ENCODE measurements around the gene FLT4.

FLT4 gene

DNA sequence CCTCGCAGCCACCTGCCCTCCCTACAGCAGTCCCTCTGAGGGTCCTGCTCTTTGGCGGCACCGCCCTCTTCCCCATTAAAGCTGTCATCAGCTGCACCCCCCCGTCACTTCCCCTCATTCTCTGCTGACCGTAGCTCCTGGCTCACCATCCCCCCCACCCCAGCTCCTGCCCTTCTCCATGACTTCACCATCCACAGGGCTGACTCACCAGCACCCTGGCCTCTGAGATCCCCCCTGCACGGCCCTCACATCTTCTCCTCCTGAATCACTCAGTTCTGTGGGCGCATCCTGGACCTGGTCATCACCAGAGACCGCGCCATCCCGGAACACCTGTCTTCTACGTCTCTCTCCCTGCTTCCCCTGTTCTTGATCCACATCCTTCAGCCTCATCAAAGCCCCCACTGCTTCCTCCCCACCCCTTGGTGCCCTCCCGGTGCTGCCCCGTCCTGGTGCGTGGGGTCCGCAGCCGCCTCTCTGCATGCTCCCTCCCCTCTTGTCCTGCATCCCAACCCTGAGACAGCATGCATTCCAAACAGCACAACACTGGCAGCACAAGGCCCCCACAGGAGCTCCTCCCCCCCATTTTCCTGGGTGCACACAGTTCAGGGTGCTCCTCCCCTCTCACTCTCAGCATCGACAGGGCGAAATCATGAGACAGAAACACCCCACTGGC, 12.9 kb downstream of the FLT4 start:
- Histone ChIP-seq H3K4me3 (ENCODE audit: insufficient read depth, low read depth, low read length) (no peak overlapping the region), H3K4me1 (ENCODE audit: control insufficient read depth, insufficient read depth, low read length) (peaks cover 9% of the 10 kb centered on the region), H3K27ac (ENCODE audit: insufficient read depth, low read depth, low read length, poor library complexity, severe bottlenecking) (no peak overlapping the region), H3K36me3 (ENCODE audit: control insufficient read depth, insufficient read depth, low read length) (no peaks in the 10 kb centered on the region), H3K27me3 (ENCODE audit: control insufficient read depth, insufficient read depth, low read length, poor library complexity, severe bottlenecking) (no peaks in the 10 kb centered on the region), H3K9me3 (ENCODE audit: control insufficient read depth, low read length) (no peaks in the 10 kb centered on the region)
- 80 to 82% methylated on average over 18 of the region's 18 CpGs for WGBS, 2 experiments

DNA sequence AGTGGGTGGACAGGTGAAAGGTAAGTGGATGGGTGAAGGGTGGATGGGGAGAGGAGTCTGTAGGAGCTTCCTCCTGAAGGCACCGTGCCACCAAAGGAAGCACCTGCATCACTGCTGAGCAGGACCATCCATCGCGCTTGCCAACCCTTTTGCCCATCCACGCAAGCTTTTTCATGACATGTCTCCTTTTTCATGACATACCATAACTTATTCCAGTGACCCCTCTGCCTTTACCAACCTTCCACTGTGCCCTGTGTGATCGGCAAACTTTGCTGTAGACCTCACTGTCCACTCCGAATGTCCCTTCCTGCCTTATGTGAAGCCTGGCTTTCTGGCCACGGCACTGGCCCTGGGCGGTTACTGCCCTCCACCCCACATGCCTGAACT, 13.4 kb downstream of the FLT4 start:
- H3K4me1 ChIP-seq (ENCODE audit: control insufficient read depth, insufficient read depth, low read length): peaks cover 9% of the 10 kb centered on the region
- H3K27me3 ChIP-seq (ENCODE audit: control insufficient read depth, insufficient read depth, low read length, poor library complexity, severe bottlenecking): no peaks in the 10 kb centered on the region
- H3K36me3 ChIP-seq (ENCODE audit: control insufficient read depth, insufficient read depth, low read length): no peaks in the 10 kb centered on the region
- H3K27ac ChIP-seq (ENCODE audit: insufficient read depth, low read depth, low read length, poor library complexity, severe bottlenecking): no peak overlapping the region
- 91 to 94% methylated on average over 8 of the region's 8 CpGs for WGBS, 2 experiments
- H3K9me3 ChIP-seq (ENCODE audit: control insufficient read depth, low read length): no peaks in the 10 kb centered on the region
- no peak overlapping the region for H3K4me3 ChIP-seq (ENCODE audit: insufficient read depth, low read depth, low read length)

DNA sequence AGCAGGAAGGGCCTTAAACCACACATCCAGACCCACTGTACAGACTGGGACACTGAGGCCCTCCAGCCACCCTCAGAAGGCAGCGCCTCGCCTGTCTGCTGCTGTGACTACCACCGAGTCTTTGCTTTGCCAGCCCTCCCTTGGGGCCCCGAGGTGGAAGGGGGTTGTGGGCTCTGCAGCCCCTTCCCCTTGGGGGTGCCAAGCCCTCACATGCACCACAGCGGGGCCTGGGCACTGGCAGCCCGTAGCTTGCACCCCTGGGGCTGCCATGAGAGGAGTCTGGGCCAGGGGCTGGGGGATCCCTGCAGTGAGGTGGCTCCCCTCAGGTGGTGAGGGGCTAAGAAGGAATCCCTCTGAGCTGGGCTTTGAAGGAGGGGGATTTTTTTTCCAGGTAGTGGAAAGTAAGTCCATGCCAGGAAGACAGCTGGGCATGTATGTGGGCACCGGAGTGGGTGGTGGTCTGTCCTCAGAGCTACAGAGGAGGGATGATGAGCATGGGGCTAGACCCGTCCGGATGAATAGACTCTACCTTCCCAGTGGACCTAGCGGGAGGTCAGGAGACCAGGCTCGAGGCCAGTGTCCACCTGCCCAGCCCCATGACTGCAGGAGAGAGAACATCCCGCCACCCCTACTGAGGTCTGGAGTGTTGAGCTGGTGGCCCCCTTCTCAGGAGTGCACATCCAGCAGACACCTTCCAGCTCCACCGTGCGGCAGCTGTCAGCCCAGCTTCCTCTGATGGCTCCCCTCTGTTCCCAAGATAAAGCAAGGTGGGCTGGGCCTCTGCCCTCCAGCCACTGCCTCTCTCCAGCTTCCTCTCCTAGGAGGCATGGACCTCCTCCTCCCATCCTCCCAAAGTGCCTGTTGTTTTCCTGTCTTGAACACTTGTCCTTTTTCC, 15.9 kb downstream of the FLT4 start:
- H3K36me3 ChIP-seq (ENCODE audit: control insufficient read depth, insufficient read depth, low read length): no peaks in the 10 kb centered on the region
- H3K27ac ChIP-seq (ENCODE audit: insufficient read depth, low read depth, low read length, poor library complexity, severe bottlenecking): no peak overlapping the region
- 82 to 86% methylated on average over 14 of the region's 14 CpGs for WGBS, 2 experiments
- peaks cover 9% of the 10 kb centered on the region for H3K4me1 ChIP-seq (ENCODE audit: control insufficient read depth, insufficient read depth, low read length)
- H3K4me3 ChIP-seq (ENCODE audit: insufficient read depth, low read depth, low read length): no peak overlapping the region
- H3K27me3 ChIP-seq (ENCODE audit: control insufficient read depth, insufficient read depth, low read length, poor library complexity, severe bottlenecking): no peaks in the 10 kb centered on the region
- H3K9me3 ChIP-seq (ENCODE audit: control insufficient read depth, low read length): no peaks in the 10 kb centered on the region

DNA sequence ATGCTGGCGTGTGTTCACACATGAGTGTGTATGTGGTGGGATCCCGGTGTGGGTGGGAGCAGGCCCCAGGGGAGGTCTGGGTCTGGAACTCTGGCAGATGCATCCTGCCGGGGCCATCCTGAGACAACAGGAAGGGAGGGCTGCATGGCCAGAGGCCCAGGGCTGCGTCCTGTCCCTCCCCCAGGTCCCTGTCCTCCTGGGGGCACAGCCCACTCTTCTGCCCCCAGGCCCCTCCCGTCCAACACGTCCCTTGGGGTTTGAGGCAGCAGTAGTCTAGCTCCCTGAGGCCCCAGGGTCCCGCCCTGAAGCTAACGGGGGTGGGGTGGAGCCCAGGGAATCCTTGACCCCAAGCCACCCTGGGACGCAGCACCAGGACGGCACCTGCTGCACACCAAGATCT, 16.6 kb downstream of the FLT4 start:
- no peaks in the 10 kb centered on the region for H3K36me3 ChIP-seq (ENCODE audit: control insufficient read depth, insufficient read depth, low read length)
- H3K27me3 ChIP-seq (ENCODE audit: control insufficient read depth, insufficient read depth, low read length, poor library complexity, severe bottlenecking): no peaks in the 10 kb centered on the region

DNA sequence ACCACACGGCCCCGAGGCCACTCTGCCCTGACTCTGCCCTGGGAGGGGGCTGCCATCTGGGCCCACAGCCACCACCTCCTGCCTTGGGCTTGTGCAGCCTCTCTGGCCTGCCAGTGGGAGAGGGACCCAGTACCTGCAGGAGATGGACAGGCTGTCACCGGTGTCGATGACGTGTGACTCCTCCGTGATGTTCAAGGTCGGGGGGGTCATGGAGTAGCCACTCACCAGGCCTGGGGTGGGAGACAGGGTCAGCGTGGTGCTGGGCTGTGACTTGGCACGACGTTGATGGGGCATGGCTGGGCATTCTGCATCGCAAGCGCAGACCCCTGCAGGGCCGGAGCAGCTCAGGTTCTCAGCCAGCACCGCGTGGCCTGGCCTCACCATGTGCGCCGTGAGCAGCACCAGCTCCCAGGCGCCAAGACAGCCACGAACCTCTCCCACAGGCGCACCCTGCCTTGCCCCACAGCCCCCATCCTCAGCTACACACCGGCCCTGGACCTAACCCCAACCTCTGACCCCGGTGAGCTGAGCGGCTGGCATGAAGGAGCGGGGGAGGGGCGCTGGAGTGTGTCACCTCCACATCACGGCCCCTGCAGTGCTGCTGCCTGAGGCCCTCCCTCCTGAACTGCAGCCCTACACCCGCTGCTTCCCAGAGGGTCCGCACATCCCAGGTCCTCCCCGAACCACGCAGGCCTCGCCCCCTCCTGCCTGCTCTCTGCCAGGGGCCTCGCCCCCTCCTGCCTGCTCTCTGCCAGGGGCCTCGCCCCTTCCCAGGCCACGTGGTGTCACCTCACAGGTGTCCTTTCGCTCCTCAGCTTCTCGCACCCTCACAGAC, 17.6 kb downstream of the FLT4 start:
- Histone ChIP-seq H3K27me3 (ENCODE audit: control insufficient read depth, insufficient read depth, low read length, poor library complexity, severe bottlenecking) (no peaks in the 10 kb centered on the region), H3K4me3 (ENCODE audit: insufficient read depth, low read depth, low read length) (no peak overlapping the region), H3K4me1 (ENCODE audit: control insufficient read depth, insufficient read depth, low read length) (peaks cover 9% of the 10 kb centered on the region), H3K36me3 (ENCODE audit: control insufficient read depth, insufficient read depth, low read length) (no peaks in the 10 kb centered on the region), H3K27ac (ENCODE audit: insufficient read depth, low read depth, low read length, poor library complexity, severe bottlenecking) (no peak overlapping the region), H3K9me3 (ENCODE audit: control insufficient read depth, low read length) (no peaks in the 10 kb centered on the region)
- WGBS, 2 experiments: 80 to 82% methylated on average over 35 to 36 of the region's 36 CpGs

More for the DNA sequence above, 16.6 kb downstream of the FLT4 start:
- Histone ChIP-seq H3K9me3 (ENCODE audit: control insufficient read depth, low read length) (no peaks in the 10 kb centered on the region), H3K4me1 (ENCODE audit: control insufficient read depth, insufficient read depth, low read length) (peaks cover 9% of the 10 kb centered on the region), H3K27ac (ENCODE audit: insufficient read depth, low read depth, low read length, poor library complexity, severe bottlenecking) (no peak overlapping the region), H3K4me3 (ENCODE audit: insufficient read depth, low read depth, low read length) (no peak overlapping the region)
- WGBS, 2 experiments: 92% methylated on average over 10 of the region's 10 CpGs

DNA sequence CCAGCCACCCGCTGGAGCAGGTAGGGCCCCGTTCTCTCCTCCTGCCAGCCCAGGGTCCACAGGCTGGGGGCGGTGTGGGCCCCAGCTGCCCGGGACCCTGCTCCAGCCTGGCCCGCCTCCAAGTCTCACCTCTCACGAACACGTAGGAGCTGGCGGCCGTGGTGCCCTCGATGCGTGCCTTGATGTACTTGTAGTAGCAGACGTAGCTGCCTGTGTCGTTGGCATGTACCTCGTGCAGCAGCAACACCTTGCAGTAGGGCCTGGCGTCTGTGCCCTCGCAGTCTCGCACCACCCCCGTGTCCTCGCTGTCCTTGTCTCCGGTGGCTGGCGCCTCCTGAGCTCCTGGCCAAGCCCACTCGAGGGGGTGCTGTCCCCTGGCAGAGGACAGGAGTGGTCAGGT, 19.0 kb downstream of the FLT4 start:
- H3K36me3 ChIP-seq (ENCODE audit: control insufficient read depth, insufficient read depth, low read length): no peaks in the 10 kb centered on the region
- H3K9me3 ChIP-seq (ENCODE audit: control insufficient read depth, low read length): no peaks in the 10 kb centered on the region
- WGBS, 2 experiments: 92 to 93% methylated on average over 22 of the region's 22 CpGs
- no peak overlapping the region for H3K27ac ChIP-seq (ENCODE audit: insufficient read depth, low read depth, low read length, poor library complexity, severe bottlenecking)
- H3K4me1 ChIP-seq (ENCODE audit: control insufficient read depth, insufficient read depth, low read length): peaks cover 9% of the 10 kb centered on the region
- H3K4me3 ChIP-seq (ENCODE audit: insufficient read depth, low read depth, low read length): no peak overlapping the region
- no peaks in the 10 kb centered on the region for H3K27me3 ChIP-seq (ENCODE audit: control insufficient read depth, insufficient read depth, low read length, poor library complexity, severe bottlenecking)

- Histone ChIP-seq H3K4me1 (ENCODE audit: control insufficient read depth, insufficient read depth, low read length) (peaks cover 9% of the 10 kb centered on the region), H3K4me3 (ENCODE audit: insufficient read depth, low read depth, low read length) (no peak overlapping the region), H3K27ac (ENCODE audit: insufficient read depth, low read depth, low read length, poor library complexity, severe bottlenecking) (no peak overlapping the region), H3K36me3 (ENCODE audit: control insufficient read depth, insufficient read depth, low read length) (no peaks in the 10 kb centered on the region), H3K27me3 (ENCODE audit: control insufficient read depth, insufficient read depth, low read length, poor library complexity, severe bottlenecking) (no peaks in the 10 kb centered on the region), H3K9me3 (ENCODE audit: control insufficient read depth, low read length) (no peaks in the 10 kb centered on the region)
- WGBS, 2 experiments: 93 to 95% methylated on average over 25 of the region's 25 CpGs
These were observed 19.5 kb downstream of the FLT4 start for GRCh38 chr5:180629831-180630382.

- 92 to 93% methylated on average over 44 of the region's 44 CpGs for whole genome bisulfite sequencing, 2 experiments
- Histone ChIP-seq H3K4me1 (ENCODE audit: control insufficient read depth, insufficient read depth, low read length) (peaks cover 9% of the 10 kb centered on the region), H3K4me3 (ENCODE audit: insufficient read depth, low read depth, low read length) (no peak overlapping the region), H3K9me3 (ENCODE audit: control insufficient read depth, low read length) (no peaks in the 10 kb centered on the region), H3K27me3 (ENCODE audit: control insufficient read depth, insufficient read depth, low read length, poor library complexity, severe bottlenecking) (no peaks in the 10 kb centered on the region), H3K27ac (ENCODE audit: insufficient read depth, low read depth, low read length, poor library complexity, severe bottlenecking) (no peak overlapping the region), H3K36me3 (ENCODE audit: control insufficient read depth, insufficient read depth, low read length) (no peaks in the 10 kb centered on the region)
These were observed 20.3 kb downstream of the FLT4 start for GRCh38 chr5:180628827-180629750.

DNA sequence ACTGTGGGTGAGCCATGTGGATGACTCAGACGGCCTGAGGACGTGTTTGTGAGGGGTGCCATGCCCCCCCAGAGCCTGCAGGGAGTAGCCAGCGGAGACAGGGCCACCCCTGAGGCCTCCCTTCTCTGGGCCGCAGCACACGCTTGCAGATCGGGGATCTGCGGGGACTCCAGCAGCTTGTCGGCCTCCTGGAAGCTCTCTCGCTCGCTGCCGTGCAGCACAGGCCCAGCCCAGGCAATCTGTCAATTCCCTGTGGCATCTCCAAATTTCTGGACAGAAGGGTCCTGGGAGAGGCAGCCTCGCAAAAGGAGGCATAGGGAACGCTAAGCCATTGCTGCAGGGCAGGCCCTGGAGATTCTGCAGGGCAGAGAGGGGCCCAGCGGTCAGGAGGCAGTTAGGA, 21.2 kb downstream of the FLT4 start:
- no peaks in the 10 kb centered on the region for H3K36me3 ChIP-seq (ENCODE audit: control insufficient read depth, insufficient read depth, low read length)
- 89 to 90% methylated on average over 14 of the region's 14 CpGs for WGBS, 2 experiments
- H3K9me3 ChIP-seq (ENCODE audit: control insufficient read depth, low read length): no peaks in the 10 kb centered on the region
- H3K27me3 ChIP-seq (ENCODE audit: control insufficient read depth, insufficient read depth, low read length, poor library complexity, severe bottlenecking): no peaks in the 10 kb centered on the region
- no peak overlapping the region for H3K4me3 ChIP-seq (ENCODE audit: insufficient read depth, low read depth, low read length)
- no peak overlapping the region for H3K27ac ChIP-seq (ENCODE audit: insufficient read depth, low read depth, low read length, poor library complexity, severe bottlenecking)
- peaks cover 9% of the 10 kb centered on the region for H3K4me1 ChIP-seq (ENCODE audit: control insufficient read depth, insufficient read depth, low read length)
